Measurements from ENCODE around the gene TNFRSF19. TPM values are rescaled to one million over a fixed set of nuclear protein-coding genes. Genes with fewer than 3 reads are reported as not detected.

TNFRSF19 gene
- total and polyA plus RNA-seq, 2 of the 8 experiments (the other 6 are each of a cell fraction or from before 2014, with no cell fraction given), result 0.50 to 0.95 TPM

DNA sequence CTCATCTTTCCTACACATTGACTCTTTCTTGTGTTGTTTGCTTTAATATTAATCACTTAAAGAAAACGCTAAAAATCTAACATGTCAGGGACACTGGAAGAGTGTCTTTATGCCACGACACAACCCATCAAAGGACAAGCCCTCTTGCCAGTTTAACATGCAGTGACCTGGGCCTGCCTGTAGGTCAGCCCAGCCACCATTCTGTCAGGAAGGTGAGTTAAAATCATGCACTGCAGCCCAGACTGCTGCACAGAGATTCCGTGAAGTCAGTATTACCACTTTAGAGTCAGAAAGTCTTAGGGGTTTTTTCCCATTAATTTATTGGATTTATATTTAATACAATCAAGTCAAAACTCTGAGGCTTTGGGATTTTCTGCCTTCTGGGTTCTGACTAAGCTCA, 58.0 kb downstream of the TNFRSF19 start (continued):
- TF ChIP-seq, protein P1, sequence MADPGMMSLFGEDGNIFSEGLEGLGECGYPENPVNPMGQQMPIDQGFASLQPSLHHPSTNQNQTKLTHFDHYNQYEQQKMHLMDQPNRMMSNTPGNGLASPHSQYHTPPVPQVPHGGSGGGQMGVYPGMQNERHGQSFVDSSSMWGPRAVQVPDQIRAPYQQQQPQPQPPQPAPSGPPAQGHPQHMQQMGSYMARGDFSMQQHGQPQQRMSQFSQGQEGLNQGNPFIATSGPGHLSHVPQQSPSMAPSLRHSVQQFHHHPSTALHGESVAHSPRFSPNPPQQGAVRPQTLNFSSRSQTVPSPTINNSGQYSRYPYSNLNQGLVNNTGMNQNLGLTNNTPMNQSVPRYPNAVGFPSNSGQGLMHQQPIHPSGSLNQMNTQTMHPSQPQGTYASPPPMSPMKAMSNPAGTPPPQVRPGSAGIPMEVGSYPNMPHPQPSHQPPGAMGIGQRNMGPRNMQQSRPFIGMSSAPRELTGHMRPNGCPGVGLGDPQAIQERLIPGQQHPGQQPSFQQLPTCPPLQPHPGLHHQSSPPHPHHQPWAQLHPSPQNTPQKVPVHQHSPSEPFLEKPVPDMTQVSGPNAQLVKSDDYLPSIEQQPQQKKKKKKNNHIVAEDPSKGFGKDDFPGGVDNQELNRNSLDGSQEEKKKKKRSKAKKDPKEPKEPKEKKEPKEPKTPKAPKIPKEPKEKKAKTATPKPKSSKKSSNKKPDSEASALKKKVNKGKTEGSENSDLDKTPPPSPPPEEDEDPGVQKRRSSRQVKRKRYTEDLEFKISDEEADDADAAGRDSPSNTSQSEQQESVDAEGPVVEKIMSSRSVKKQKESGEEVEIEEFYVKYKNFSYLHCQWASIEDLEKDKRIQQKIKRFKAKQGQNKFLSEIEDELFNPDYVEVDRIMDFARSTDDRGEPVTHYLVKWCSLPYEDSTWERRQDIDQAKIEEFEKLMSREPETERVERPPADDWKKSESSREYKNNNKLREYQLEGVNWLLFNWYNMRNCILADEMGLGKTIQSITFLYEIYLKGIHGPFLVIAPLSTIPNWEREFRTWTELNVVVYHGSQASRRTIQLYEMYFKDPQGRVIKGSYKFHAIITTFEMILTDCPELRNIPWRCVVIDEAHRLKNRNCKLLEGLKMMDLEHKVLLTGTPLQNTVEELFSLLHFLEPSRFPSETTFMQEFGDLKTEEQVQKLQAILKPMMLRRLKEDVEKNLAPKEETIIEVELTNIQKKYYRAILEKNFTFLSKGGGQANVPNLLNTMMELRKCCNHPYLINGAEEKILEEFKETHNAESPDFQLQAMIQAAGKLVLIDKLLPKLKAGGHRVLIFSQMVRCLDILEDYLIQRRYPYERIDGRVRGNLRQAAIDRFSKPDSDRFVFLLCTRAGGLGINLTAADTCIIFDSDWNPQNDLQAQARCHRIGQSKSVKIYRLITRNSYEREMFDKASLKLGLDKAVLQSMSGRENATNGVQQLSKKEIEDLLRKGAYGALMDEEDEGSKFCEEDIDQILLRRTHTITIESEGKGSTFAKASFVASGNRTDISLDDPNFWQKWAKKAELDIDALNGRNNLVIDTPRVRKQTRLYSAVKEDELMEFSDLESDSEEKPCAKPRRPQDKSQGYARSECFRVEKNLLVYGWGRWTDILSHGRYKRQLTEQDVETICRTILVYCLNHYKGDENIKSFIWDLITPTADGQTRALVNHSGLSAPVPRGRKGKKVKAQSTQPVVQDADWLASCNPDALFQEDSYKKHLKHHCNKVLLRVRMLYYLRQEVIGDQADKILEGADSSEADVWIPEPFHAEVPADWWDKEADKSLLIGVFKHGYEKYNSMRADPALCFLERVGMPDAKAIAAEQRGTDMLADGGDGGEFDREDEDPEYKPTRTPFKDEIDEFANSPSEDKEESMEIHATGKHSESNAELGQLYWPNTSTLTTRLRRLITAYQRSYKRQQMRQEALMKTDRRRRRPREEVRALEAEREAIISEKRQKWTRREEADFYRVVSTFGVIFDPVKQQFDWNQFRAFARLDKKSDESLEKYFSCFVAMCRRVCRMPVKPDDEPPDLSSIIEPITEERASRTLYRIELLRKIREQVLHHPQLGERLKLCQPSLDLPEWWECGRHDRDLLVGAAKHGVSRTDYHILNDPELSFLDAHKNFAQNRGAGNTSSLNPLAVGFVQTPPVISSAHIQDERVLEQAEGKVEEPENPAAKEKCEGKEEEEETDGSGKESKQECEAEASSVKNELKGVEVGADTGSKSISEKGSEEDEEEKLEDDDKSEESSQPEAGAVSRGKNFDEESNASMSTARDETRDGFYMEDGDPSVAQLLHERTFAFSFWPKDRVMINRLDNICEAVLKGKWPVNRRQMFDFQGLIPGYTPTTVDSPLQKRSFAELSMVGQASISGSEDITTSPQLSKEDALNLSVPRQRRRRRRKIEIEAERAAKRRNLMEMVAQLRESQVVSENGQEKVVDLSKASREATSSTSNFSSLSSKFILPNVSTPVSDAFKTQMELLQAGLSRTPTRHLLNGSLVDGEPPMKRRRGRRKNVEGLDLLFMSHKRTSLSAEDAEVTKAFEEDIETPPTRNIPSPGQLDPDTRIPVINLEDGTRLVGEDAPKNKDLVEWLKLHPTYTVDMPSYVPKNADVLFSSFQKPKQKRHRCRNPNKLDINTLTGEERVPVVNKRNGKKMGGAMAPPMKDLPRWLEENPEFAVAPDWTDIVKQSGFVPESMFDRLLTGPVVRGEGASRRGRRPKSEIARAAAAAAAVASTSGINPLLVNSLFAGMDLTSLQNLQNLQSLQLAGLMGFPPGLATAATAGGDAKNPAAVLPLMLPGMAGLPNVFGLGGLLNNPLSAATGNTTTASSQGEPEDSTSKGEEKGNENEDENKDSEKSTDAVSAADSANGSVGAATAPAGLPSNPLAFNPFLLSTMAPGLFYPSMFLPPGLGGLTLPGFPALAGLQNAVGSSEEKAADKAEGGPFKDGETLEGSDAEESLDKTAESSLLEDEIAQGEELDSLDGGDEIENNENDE (IDR thresholded peaks at IDR 0.05; ENCODE audit: insufficient replicate concordance, low read length), result no peak
- TF ChIP-seq, protein P2, sequence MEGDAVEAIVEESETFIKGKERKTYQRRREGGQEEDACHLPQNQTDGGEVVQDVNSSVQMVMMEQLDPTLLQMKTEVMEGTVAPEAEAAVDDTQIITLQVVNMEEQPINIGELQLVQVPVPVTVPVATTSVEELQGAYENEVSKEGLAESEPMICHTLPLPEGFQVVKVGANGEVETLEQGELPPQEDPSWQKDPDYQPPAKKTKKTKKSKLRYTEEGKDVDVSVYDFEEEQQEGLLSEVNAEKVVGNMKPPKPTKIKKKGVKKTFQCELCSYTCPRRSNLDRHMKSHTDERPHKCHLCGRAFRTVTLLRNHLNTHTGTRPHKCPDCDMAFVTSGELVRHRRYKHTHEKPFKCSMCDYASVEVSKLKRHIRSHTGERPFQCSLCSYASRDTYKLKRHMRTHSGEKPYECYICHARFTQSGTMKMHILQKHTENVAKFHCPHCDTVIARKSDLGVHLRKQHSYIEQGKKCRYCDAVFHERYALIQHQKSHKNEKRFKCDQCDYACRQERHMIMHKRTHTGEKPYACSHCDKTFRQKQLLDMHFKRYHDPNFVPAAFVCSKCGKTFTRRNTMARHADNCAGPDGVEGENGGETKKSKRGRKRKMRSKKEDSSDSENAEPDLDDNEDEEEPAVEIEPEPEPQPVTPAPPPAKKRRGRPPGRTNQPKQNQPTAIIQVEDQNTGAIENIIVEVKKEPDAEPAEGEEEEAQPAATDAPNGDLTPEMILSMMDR (IDR thresholded peaks at IDR 0.05; ENCODE audit: control extremely low read depth in 1 of 3, insufficient read depth in 1 of 3, low read depth in 1 of 3, low read length in 3 of 3), result peak; percentile 21 to 38 (median 37); a peak in 3 of 4 replicates
- peak in 1 of 2 experiments; percentile 11; a peak in 1 of 4 replicates for TF ChIP-seq RAD21 (IDR thresholded peaks at IDR 0.05 in 1 of 2, conservative IDR thresholded peaks at IDR 0.05 in 1 of 2; ENCODE audit: low read depth in 2 of 2, low read length in 2 of 2)
